ENCODE data around the gene PREX1.

- TF ChIP-seq CTCF (IDR thresholded peaks at IDR 0.05) (no peak), POLR2A (IDR thresholded peaks at IDR 0.05) (no peak), POLR2AphosphoS5 (IDR thresholded peaks at IDR 0.05; ENCODE audit: insufficient read depth in 1 of 2, low read depth in 1 of 2) (no peak)
Observed at GRCh38 chr20:48820649-48820973, 7.2 kb downstream of the PREX1 start.

Data from vagina (tissue), 2 donors.